GM18873 (cell line): ENCODE data around the gene KYNU.
"Not testable (repeated sequence)": the region's sequence is repeated elsewhere in the genome, so short reads cannot be mapped to it uniquely, and the experiment has no call there.

Source experiments
- ATAC-seq: cut with Tn5 transposase; IDR thresholded peaks from one replicate; pipeline ENCODE4 v1.9.1; 2021; ENCODE audit warnings: mild to moderate bottlenecking, moderate library complexity, moderate number of reproducible peaks; ENCODE audit not compliant: unreplicated experiment, low FRiP score

KYNU gene

DNA sequence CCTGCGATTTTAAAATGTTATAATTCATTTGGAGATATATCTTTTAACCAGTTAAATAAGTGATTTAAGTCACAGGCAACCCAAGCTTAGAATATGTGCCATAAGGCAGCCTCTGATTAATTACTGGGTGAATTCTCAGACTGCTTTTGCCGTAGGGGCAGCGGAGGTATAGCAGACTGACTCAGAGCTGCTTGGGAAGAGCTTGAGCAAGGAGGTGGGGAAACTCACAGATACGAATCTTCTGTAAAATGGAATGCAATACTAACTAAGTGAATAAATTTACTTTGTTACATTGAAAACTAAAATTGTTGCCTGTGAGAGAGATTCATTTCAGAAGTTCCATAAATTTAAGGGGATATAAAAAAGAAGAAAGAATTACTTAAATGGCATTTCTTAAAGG lies 115.4 kb downstream of the KYNU start:
- ATAC-seq, result no peak

DNA sequence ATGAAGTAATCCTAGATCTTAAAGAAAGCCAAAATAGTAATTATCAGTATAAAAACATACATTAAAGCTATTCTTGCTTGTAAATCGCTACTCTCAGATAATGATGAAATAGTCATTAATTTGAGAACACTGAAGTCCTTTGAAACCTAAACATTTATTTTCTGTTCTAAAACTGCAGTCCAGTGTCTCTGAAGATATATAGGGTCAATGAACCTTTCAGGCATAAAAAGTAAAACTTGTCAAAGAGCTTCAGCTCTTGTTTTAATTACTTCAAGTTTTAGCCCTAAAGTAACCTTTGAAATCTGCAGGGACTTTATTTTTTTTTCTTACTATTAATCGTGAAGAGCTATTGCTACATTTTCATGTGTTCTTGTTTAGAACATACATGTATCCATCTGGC lies 116.3 kb downstream of the KYNU start:
- no peak for ATAC-seq

GRCh38 chr2:142994665-142995064 lies 117.2 kb downstream of the KYNU start:
- ATAC-seq, result no peak

- no peak for ATAC-seq
These were observed 119.8 kb downstream of the KYNU start for GRCh38 chr2:142997231-142997630.

GRCh38 chr2:143000599-143000998 lies 123.1 kb downstream of the KYNU start:
- ATAC-seq, result no peak

- ATAC-seq, result no peak
These were observed 124.0 kb downstream of the KYNU start for GRCh38 chr2:143001501-143001900.

DNA sequence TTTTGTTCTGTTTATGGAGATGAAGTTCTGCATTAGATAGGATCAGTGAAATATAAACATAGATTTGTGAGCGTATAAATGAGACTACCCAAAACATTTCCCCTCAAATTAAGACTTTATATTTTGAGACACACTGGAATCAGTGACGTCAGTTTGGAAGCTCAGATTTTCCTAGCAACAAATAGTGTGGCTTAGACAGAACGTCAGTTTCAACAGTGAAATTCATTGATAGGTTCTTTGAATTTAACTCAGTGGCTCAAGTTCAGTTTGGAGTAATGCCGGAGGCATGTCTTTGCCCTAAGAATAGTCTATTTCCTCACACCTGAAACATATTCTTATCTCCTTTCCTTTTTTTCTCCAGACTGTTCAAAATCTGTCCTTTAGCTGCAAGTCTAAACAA lies 138.2 kb downstream of the KYNU start:
- no peak for ATAC-seq

- ATAC-seq, result no peak
These were observed 149.1 kb downstream of the KYNU start for GRCh38 chr2:143026411-143027054.

GRCh38 chr2:143029141-143029540 lies 151.7 kb downstream of the KYNU start:
- no peak for ATAC-seq

DNA sequence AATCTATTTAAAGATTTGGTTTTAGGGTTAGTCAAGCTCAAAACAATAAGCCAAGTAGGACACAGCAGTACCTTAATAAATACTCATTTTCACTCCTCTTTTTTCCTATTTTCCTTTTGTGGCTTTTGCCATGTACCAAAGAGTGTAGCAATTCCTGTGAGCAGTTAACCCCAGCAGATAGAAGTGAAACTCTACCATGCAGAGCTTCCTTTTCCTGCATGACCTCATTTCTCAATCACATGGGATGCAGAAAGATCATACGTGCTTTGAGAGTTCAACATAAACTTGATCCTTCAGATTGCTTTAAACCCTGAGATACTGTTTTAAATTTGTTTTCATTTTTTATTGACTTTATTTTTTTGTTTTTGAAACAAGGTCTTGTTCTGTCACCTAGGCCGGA lies 152.7 kb downstream of the KYNU start:
- ATAC-seq, result peak; percentile 43

DNA sequence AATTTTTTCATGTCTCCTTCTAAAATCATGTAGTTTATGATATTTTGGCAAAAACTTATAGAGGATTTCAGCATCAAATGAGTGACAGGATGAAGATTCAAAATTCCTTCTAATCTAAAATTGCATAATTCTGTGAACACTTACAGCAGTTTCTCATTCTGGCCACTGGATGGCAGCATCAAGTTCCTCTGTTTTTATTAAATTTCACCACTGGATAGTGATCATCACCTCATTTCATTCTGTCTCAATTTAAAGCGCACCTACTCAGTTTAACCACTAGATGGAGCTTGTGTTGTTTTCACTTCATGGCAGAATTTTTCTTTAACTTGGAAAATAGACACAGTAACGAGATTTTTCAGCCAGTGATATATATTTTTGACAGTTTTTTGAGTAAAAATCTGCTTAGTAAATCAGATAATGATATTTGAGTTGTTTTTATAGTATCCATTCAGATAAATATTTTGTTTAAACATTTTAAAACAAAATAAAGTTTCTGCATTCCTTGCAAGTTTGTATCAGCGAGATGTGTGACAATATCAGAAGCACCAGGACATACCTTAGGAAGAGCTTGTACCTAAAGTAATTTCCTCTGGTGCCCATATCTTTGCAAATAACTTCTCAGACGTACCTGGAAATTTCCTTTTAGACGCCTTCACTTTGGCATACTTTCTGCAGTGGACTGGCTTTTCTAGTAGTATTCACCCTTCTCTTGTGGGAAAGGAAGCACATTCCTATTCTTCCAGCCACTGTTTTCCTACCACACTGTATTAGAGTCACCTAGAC lies 157.0 kb downstream of the KYNU start:
- peak; percentile 90 for ATAC-seq

GRCh38 chr2:143051465-143051864 lies 174.0 kb downstream of the KYNU start:
- no peak for ATAC-seq

DNA sequence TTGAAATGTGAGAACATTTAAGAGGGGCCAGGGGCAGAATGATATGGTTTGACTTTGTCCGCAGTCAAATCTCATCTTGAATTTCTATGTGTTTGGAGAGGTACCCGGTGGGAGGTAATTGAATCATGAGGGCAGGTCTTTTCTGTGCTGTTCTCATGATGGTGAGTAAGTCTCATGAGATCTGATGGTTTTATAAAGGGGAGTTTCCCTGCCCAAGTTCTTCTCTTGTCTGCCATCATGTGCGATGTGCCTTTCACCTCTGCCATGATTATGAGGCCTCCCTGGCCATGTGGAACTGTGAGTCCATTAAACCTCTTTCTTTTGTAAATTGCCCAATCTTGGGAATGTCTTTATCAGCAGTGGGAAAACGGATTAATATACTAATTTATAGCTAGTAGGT lies 176.0 kb downstream of the KYNU start:
- not testable (repeated sequence) for ATAC-seq

GRCh38 chr2:143056550-143056949 lies 179.1 kb downstream of the KYNU start:
- ATAC-seq, result no peak

DNA sequence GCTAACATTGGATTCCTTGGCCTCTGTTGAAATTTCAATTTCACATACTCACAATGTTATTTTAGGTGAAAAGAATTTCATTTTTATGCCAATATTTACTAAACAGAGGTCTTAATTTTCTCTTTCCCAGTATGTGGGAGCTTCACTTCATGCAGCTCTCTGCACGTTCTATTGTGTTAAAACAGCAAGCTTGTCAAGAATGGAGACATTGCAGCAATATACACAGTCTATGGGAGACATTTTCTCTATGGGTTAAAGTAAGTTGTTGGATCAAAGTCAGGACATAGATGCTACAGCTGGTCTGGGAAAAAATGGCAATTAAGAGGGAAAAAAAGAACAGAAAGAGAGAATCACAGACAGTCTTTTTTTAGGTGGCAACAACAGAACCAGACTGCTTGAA lies 181.4 kb downstream of the KYNU start:
- no peak for ATAC-seq

- no peak for ATAC-seq
These were observed 186.2 kb downstream of the KYNU start for GRCh38 chr2:143063612-143064200.

DNA sequence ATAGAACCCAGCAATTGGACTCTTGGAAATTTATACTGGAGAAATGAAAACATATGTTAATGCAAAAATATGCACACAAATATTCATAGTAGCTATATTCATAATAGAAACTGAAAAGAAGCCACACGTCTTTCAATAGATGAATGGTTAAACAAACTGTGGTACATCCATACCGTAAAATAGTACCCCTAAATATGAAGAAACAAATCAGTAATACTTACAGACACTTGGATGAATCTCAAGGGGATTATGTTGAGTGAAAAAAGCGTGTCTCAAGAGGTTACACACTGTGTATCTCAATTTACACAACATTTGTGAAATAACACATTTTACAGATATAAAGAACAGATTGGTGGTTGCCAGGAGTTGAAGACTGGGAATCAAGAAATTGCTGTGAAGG lies 190.6 kb downstream of the KYNU start:
- ATAC-seq, result no peak

DNA sequence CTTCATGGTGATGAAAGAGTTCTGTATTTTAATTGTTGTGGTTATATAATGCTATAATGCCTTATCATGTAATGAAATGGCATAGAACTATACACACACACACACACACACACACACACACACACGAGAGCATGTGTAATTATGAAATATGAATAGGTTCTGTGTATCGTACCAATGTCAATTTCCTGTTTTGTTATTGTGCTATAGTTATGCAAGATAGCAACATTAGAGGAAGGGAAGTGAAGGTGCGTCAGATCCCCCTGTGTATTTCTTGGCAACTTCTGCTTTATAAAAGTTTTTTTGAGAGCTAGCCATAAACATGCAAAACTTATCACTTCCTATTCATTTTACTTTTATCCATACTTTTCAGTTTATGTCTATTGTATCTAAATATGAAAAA lies 191.0 kb downstream of the KYNU start:
- no peak for ATAC-seq

GRCh38 chr2:143070704-143071103 lies 193.2 kb downstream of the KYNU start:
- ATAC-seq, result no peak

DNA sequence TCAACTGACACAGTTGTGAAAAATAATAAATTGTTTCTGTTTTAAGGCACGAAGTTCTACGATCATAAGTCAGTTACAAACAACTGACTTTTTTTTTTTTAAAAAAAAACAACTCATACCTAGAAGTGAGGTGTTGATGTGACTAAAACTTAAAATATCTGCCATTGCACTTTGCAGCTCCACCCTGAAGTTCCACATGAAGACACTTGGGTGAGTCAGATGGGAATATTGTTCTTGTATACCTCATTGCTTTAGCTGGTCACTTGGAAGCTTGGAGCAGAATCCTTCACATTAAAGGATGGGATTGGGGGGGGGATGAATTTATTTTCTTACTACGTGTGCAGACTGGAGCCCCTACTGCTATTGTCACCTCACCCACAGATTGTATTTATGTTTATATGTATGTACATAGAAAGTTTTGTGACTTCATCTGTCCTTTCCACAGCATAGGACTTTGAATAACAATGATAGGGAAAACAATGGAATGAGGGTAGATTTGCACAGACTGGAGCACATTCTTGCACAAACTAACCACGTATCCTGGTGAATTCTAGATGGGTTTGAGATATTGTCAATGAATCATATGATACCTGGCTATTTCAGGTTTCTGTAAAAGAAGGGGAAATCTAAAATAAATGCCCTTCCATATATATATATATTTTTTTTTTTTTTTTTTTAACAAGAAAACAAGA lies 193.9 kb downstream of the KYNU start:
- no peak for ATAC-seq

GRCh38 chr2:143074913-143075312 lies 197.4 kb downstream of the KYNU start:
- not testable (repeated sequence) for ATAC-seq
